GM12878 (cell line): ENCODE results near the gene DAB2IP. TPM values are rescaled to one million over a fixed set of nuclear protein-coding genes. Genes with fewer than 3 reads are reported as not detected.

Experiments used
- ATAC-seq: fragments of 200-7000 bp; cut with Tn5 transposase; 3 replicates; pipeline ENCODE4 v1.9.1; 2020; ENCODE audit warnings: mild to moderate bottlenecking, moderate library complexity
- BruUV-seq: library from RNA; stranded (reverse); fragments of 400-500 nt; replicated peaks from 2 replicates; lab custom pipeline; 2021; lab: Mats Ljungman, UMichigan
- CTCF ChIA-PET: fragments of 300-600 bp; sonication (Branson Sonifier 250); formaldehyde crosslinking; extraction: SDS; loops from one replicate; lab custom pipeline; 2021; ENCODE audit warnings: inconsistent platforms; lab: Yijun Ruan, JAX
- POLR2A ChIA-PET: fragments of 350-600 bp; formaldehyde crosslinking; extraction: SDS; loops from one replicate; lab custom pipeline; 2021; ENCODE audit warnings: inconsistent platforms; lab: Charles Lee
- RAD21 ChIA-PET: fragments of 300-600 bp; sonication (Branson Sonifier 250); formaldehyde crosslinking; loops from one replicate; lab custom pipeline; 2023; ENCODE audit warnings: antibody characterized with exemption; ENCODE audit not compliant: unreplicated experiment; lab: Charles Lee
- SMC1A ChIA-PET: fragments of 300-600 bp; sonication (Branson Sonifier 250); formaldehyde crosslinking; loops from one replicate; lab custom pipeline; 2023; ENCODE audit not compliant: unreplicated experiment, uncharacterized antibody; lab: Charles Lee
- DNase-seq: peaks from one replicate; pipeline ENCODE4 v3.0.0-alpha.2; 2011; ENCODE audit warnings: low read depth, low spot score
- FAIRE-seq: peaks from 3 replicates; lab custom pipeline; 2011; peaks lifted over from hg19 to GRCh38; lab: Jason Lieb, UNC
- H2AFZ ChIP-seq: 2 replicates; pipeline ENCODE4 v1.6.0; 2011; ENCODE audit warnings: low read depth, low read length, control low read depth; ENCODE audit not compliant: control insufficient read depth
- H3K27ac ChIP-seq: 2 replicates; pipeline ENCODE4 v1.5.1; 2011; ENCODE audit warnings: control low read depth; ENCODE audit not compliant: control insufficient read depth, insufficient read depth
- H3K27me3 ChIP-seq, 2 experiments: replicated peaks in 1 of 2; 2 replicates each; pipeline versions ENCODE4 v1.6.0 to v1.6.1; 2011; ENCODE audit warnings: low read length in 1 of 2; ENCODE audit not compliant: control insufficient read depth in 2 of 2, insufficient read depth in 2 of 2
- H3K36me3 ChIP-seq, 2 experiments: 2 replicates each; pipeline ENCODE4 v1.5.1; 2011; ENCODE audit warnings: low read length in 1 of 2; ENCODE audit not compliant: control insufficient read depth in 2 of 2, insufficient read depth in 2 of 2
- H3K4me1 ChIP-seq: 2 replicates; pipeline ENCODE4 v1.6.1; 2011; ENCODE audit warnings: mild to moderate bottlenecking, low read length, moderate library complexity, mixed read lengths; ENCODE audit not compliant: control insufficient read depth, insufficient read depth
- H3K4me2 ChIP-seq: 2 replicates; pipeline ENCODE4 v1.6.0; 2011; ENCODE audit warnings: control low read depth; ENCODE audit not compliant: control insufficient read depth, insufficient read depth
- H3K4me3 ChIP-seq: fragments of 200-600 bp; sonication (generic); 2 replicates; pipeline ENCODE4 v1.5.1; 2016
- H3K79me2 ChIP-seq: 2 replicates; pipeline ENCODE4 v1.6.0; 2011; ENCODE audit warnings: low read length; ENCODE audit not compliant: control insufficient read depth, insufficient read depth
- H3K9ac ChIP-seq: 2 replicates; pipeline ENCODE4 v1.8.0; 2011; ENCODE audit warnings: low read length, control low read depth, mixed read lengths; ENCODE audit not compliant: control insufficient read depth, insufficient read depth
- H3K9me3 ChIP-seq: replicated peaks from 3 replicates; pipeline ENCODE4 v1.5.1; 2011; ENCODE audit warnings: mild to moderate bottlenecking, low read length; ENCODE audit not compliant: control insufficient read depth, insufficient read depth
- H4K20me1 ChIP-seq: 2 replicates; pipeline ENCODE4 v1.6.0; 2011; ENCODE audit not compliant: control insufficient read depth, insufficient read depth
- ATF7 ChIP-seq: fragments of 450-650 bp; IDR thresholded peaks from 2 replicates; pipeline ENCODE4 v1.6.1; 2016; ENCODE audit warnings: low read depth, mild to moderate bottlenecking
- BHLHE40 ChIP-seq, 2 experiments: fragments of 450-650 bp in 1 of 2; IDR thresholded peaks; 2 replicates each; pipeline ENCODE4 v1.6.1; 2011 to 2017; ENCODE audit warnings: low read depth in 2 of 2, borderline replicate concordance in 1 of 2, improper control_type of control experiment in 1 of 2, low read length in 1 of 2, mild to moderate bottlenecking in 1 of 2
- EGR1 ChIP-seq, 2 experiments: IDR thresholded peaks; 1 replicate in 1 of 2; 2 replicates in 1 of 2; pipeline ENCODE4 v1.6.1; 2011 to 2012; ENCODE audit warnings: low read depth in 2 of 2, low read length in 2 of 2, borderline replicate concordance in 1 of 2, mild to moderate bottlenecking in 1 of 2, moderate library complexity in 1 of 2
- PML ChIP-seq: IDR thresholded peaks from 2 replicates; pipeline ENCODE4 v1.6.1; 2012; ENCODE audit warnings: low read length, inconsistent platforms
- POLR2AphosphoS5 ChIP-seq: IDR thresholded peaks from 2 replicates; pipeline ENCODE4 v1.6.1; 2011; ENCODE audit warnings: mild to moderate bottlenecking, low read length, inconsistent platforms
- RELA ChIP-seq: fragments of 450-650 bp; IDR thresholded peaks from 2 replicates; pipeline ENCODE4 v1.8.0; 2014; ENCODE audit warnings: borderline replicate concordance; ENCODE audit not compliant: partially characterized antibody
- SIN3A ChIP-seq: IDR thresholded peaks from 2 replicates; pipeline ENCODE4 v1.6.1; 2012; ENCODE audit warnings: low read depth, low read length, improper control_type of control experiment
- SMAD5 ChIP-seq: IDR thresholded peaks from 2 replicates; pipeline ENCODE4 v1.6.1; 2016; ENCODE audit warnings: antibody characterized with exemption, low read depth
- SREBF2 ChIP-seq: IDR thresholded peaks from 2 replicates; pipeline ENCODE4 v1.6.1; 2012; ENCODE audit warnings: mild to moderate bottlenecking, low read length
- SUPT20H ChIP-seq: IDR thresholded peaks from 2 replicates; pipeline ENCODE4 v1.6.1; 2011; ENCODE audit warnings: low read depth, mild to moderate bottlenecking, low read length, moderate library complexity, borderline replicate concordance; ENCODE audit not compliant: control insufficient read depth
- WRNIP1 ChIP-seq: IDR thresholded peaks from 2 replicates; pipeline ENCODE4 v1.6.1; 2011; ENCODE audit warnings: low read depth, low read length, improper control_type of control experiment, borderline replicate concordance
- ZNF207 ChIP-seq: fragments of 450-650 bp; IDR thresholded peaks from 2 replicates; pipeline ENCODE4 v1.6.1; 2014; ENCODE audit warnings: antibody characterized with exemption, mild to moderate bottlenecking, borderline replicate concordance
- ZSCAN29 ChIP-seq: fragments of 450-650 bp; IDR thresholded peaks from 2 replicates; pipeline ENCODE4 v1.6.1; 2017; ENCODE audit warnings: mild to moderate bottlenecking, moderate library complexity
- WGBS: methylation state at CpG from one replicate; pipeline ENCODE4 v1.1.6; 2016; ENCODE audit warnings: low lambda C conversion rate; ENCODE audit not compliant: insufficient replicate concordance, insufficient coverage; ENCODE audit errors: missing lambda C conversion rate; 5-methylcytosine and 5-hydroxymethylcytosine counted together
- in situ Hi-C: fragments of 300-500 bp; cut with MboI; formaldehyde crosslinking; loops from 9 replicates; pipeline ENCODE4 v1.14.3; 2018; ENCODE audit warnings: mixed read lengths
- intact Hi-C: fragments of 100-400 bp; cut with micrococcal nuclease; formaldehyde crosslinking; loops from one replicate; pipeline ENCODE4 v1.14.2; 2022; ENCODE audit not compliant: unreplicated experiment
- polyA plus RNA-seq, 11 experiments: library from polyadenylated mRNA; depleted of rRNA in 4 of 11; unstranded in 6 of 11; stranded (reverse) in 5 of 11; fragments of >200 nt; fragmentation: Nextera tagmentation in 4 of 11; fragmentation: Illumina TruSeq in 1 of 11; extraction: Ambion mirVana in 4 of 11; extraction: Trizol in 1 of 11; gene quantifications; 1 replicate in 1 of 11; 2 replicates in 10 of 11; pipeline versions ENCODE4 v1.2.1 to v1.2.3, GENCODE V29; 2011 to 2016; ENCODE audit warnings: inconsistent platforms in 2 of 11, missing spikeins in 2 of 11, low read depth in 1 of 11
- total RNA-seq, 4 experiments: library from RNA; depleted of rRNA in 3 of 4; stranded (reverse); fragments of >200 nt in 3 of 4; fragmentation: Illumina TruSeq in 1 of 4; extraction: Trizol in 1 of 4; gene quantifications; 2 replicates each; pipeline versions ENCODE4 v1.2.1 to v1.2.3, GENCODE V29; 2013 to 2021
- TF ChIP-seq, protein P1 (sequence below): fragments of 450-650 bp; IDR thresholded peaks from 2 replicates; pipeline ENCODE4 v1.6.1; 2017; ENCODE audit warnings: mild to moderate bottlenecking
- TF ChIP-seq, protein P2 (sequence below): fragments of 450-650 bp; formaldehyde crosslinking; IDR thresholded peaks from 2 replicates; pipeline ENCODE4 v1.5.0; 2022; ENCODE audit warnings: mild to moderate bottlenecking, missing genetic modification characterization

Gene DAB2IP
- total and polyA plus RNA-seq, 10 of the 15 experiments (the other 5 are each of a cell fraction or from before 2014, with no cell fraction given) = 0.03 to 0.38 (median 0.14) TPM; not detected in 6

DNA sequence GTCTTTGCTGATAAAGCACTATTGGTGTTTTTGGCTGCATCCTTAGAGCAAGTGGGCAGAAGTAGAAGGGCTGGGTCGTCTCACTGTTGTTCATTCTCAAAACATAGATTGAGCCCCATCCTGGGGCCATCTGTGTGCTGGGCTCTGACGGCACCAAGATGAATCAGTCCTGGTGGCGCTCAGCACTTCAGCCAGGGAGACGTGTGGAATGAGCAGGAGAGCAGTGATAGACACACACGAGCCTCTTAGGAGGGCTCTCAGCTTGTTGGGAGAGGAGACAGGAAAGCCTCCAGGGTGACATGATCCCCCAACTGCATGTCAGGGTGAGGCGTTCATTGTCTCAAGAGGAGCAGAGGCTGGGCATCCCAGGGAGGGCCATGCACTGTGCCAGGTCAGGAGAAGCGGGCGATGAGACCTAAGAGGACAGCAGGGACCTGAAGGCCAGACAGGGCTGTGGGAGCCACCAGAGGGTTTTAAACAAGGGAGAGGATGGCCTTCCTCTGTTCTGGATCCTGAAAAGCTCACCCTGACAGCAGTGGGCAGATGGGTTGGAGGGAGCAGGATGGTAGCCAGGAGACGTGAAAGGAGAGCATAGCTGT, 115.8 kb downstream of the DAB2IP start:
- no peak for ATAC-seq
- 28% methylated on average over 9 of the region's 9 CpGs for WGBS
- no TSS peak for BruUV-seq

More for the DNA sequence above, 115.8 kb downstream of the DAB2IP start:
- FAIRE-seq (no peak), DNase-seq (no peak)
- ChIA-PET CTCF (no interaction called here), SMC1A (no interaction called here), POLR2A (no interaction called here), RAD21 (no interaction called here)
- Histone ChIP-seq H3K9me3 (no peaks in the 10 kb centered on the region), H3K79me2 (no peaks in the 10 kb centered on the region), H3K4me1 (no peaks in the 10 kb centered on the region), H4K20me1 (no peaks in the 10 kb centered on the region), H3K9ac (no peak overlapping the region), H3K27me3 (peaks cover 0 to 2% of the 10 kb centered on the region in 2 experiments; a peak in 1 of 4 replicates), H3K27ac (no peak overlapping the region), H2AFZ (no peak overlapping the region), H3K4me2 (no peak overlapping the region), H3K36me3 (no peaks in the 10 kb centered on the region), H3K4me3 (no peak overlapping the region)
- TF ChIP-seq EGR1 (IDR thresholded peaks at IDR 0.05; ENCODE audit: borderline replicate concordance in 1 of 2, low read depth in 2 of 2, low read length in 2 of 2) (no peak), SREBF2 (no peak), RELA (no peak), ZNF207 (no peak), ATF7 (no peak), PML (no peak), SUPT20H (no peak), BHLHE40 (IDR thresholded peaks at IDR 0.05; ENCODE audit: borderline replicate concordance in 1 of 2, low read depth in 2 of 2, low read length in 1 of 2) (no peak), WRNIP1 (no peak), SIN3A (no peak), POLR2AphosphoS5 (no peak), ZSCAN29 (no peak), SMAD5 (no peak)
- TF ChIP-seq, protein P1, sequence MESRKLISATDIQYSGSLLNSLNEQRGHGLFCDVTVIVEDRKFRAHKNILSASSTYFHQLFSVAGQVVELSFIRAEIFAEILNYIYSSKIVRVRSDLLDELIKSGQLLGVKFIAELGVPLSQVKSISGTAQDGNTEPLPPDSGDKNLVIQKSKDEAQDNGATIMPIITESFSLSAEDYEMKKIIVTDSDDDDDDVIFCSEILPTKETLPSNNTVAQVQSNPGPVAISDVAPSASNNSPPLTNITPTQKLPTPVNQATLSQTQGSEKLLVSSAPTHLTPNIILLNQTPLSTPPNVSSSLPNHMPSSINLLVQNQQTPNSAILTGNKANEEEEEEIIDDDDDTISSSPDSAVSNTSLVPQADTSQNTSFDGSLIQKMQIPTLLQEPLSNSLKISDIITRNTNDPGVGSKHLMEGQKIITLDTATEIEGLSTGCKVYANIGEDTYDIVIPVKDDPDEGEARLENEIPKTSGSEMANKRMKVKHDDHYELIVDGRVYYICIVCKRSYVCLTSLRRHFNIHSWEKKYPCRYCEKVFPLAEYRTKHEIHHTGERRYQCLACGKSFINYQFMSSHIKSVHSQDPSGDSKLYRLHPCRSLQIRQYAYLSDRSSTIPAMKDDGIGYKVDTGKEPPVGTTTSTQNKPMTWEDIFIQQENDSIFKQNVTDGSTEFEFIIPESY = no peak
- TF ChIP-seq, protein P2, sequence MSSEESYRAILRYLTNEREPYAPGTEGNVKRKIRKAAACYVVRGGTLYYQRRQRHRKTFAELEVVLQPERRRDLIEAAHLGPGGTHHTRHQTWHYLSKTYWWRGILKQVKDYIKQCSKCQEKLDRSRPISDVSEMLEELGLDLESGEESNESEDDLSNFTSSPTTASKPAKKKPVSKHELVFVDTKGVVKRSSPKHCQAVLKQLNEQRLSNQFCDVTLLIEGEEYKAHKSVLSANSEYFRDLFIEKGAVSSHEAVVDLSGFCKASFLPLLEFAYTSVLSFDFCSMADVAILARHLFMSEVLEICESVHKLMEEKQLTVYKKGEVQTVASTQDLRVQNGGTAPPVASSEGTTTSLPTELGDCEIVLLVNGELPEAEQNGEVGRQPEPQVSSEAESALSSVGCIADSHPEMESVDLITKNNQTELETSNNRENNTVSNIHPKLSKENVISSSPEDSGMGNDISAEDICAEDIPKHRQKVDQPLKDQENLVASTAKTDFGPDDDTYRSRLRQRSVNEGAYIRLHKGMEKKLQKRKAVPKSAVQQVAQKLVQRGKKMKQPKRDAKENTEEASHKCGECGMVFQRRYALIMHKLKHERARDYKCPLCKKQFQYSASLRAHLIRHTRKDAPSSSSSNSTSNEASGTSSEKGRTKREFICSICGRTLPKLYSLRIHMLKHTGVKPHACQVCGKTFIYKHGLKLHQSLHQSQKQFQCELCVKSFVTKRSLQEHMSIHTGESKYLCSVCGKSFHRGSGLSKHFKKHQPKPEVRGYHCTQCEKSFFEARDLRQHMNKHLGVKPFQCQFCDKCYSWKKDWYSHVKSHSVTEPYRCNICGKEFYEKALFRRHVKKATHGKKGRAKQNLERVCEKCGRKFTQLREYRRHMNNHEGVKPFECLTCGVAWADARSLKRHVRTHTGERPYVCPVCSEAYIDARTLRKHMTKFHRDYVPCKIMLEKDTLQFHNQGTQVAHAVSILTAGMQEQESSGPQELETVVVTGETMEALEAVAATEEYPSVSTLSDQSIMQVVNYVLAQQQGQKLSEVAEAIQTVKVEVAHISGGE (CRISPR knock-in tag) = no peak
- intact Hi-C loops (no loop called here), in situ Hi-C loops (no loop called here)
